Raji (cell line): ENCODE data around the gene REC8.

ENCODE experiments used
- POLR2A ChIP-seq: IDR thresholded peaks from 2 replicates; pipeline ENCODE4 v1.6.1; 2011; ENCODE audit warnings: low read depth, low read length, control low read depth; ENCODE audit not compliant: insufficient read depth

REC8 gene

GRCh38 chr14:24162093-24162492, 9.8 kb upstream of the REC8 start:
- no peak for TF ChIP-seq POLR2A

GRCh38 chr14:24164518-24164991, 7.3 kb upstream of the REC8 start:
- TF ChIP-seq POLR2A = no peak

GRCh38 chr14:24165785-24166184, 6.1 kb upstream of the REC8 start:
- TF ChIP-seq POLR2A = no peak

GRCh38 chr14:24167469-24168114, 4.3 kb upstream of the REC8 start:
- TF ChIP-seq POLR2A = no peak

GRCh38 chr14:24172261-24172860, 481 bp downstream of the REC8 start:
- TF ChIP-seq POLR2A = no peak

GRCh38 chr14:24172871-24173281, 996 bp downstream of the REC8 start:
- no peak for TF ChIP-seq POLR2A

- TF ChIP-seq POLR2A = no peak
Observed at GRCh38 chr14:24176599-24176998, 4.7 kb downstream of the REC8 start.

- TF ChIP-seq POLR2A = no peak
Observed at GRCh38 chr14:24177041-24177825, 5.4 kb downstream of the REC8 start.

GRCh38 chr14:24177891-24178290, 6.0 kb downstream of the REC8 start:
- no peak for TF ChIP-seq POLR2A

GRCh38 chr14:24178399-24179178, 6.7 kb downstream of the REC8 start:
- TF ChIP-seq POLR2A = no peak

GRCh38 chr14:24179294-24179960, 7.5 kb downstream of the REC8 start:
- no peak for TF ChIP-seq POLR2A

- TF ChIP-seq POLR2A = no peak
Observed at GRCh38 chr14:24179961-24180796, 8.3 kb downstream of the REC8 start.

GRCh38 chr14:24181371-24182077, 9.6 kb downstream of the REC8 start:
- TF ChIP-seq POLR2A = no peak
